GM08714 (cell line): ENCODE results near the gene KIAA1958.

Source experiments
- H3K4me3 ChIP-seq: fragments of 200-500 bp; sonication (Bioruptor generic); 2 replicates; pipeline ENCODE4 v1.5.1; 2014; ENCODE audit warnings: mild to moderate bottlenecking, low read length, inconsistent platforms
- ZNF274 ChIP-seq: IDR thresholded peaks from 2 replicates; pipeline ENCODE4 v1.6.1; 2012; ENCODE audit warnings: mild to moderate bottlenecking, low read depth, low read length

Gene KIAA1958

GRCh38 chr9:112680731-112681402 is 194.2 kb downstream of the KIAA1958 start:
- TF ChIP-seq ZNF274: no peak
- no peak overlapping the region for H3K4me3 ChIP-seq

DNA sequence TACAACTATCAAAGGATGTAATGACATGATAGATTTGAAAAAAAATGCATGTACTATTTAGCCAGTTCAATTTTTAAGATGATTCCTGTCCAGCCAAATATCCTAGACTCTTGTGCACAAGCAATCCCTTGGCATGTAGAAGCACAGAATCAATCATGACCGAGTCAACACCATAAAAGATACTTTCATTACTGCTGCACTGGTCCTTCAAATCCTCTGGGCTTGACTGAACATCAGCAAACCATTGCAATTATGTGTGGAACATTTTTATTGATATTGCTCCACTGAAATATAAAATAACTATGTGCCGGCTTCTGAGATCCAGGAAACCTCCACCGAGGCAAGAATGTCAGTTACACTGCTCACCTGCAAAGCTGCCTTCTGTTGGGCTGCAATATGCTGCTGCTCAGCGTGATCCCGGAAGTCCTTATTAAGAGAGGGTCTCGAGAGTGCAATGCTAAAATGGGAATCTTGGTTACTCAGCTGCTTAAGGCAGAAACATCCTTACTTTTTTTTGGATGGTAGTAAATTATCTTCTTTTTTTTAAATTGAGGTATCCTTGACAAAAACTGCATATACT is 202.6 kb downstream of the KIAA1958 start:
- no peak for TF ChIP-seq ZNF274
- H3K4me3 ChIP-seq: no peak overlapping the region

DNA sequence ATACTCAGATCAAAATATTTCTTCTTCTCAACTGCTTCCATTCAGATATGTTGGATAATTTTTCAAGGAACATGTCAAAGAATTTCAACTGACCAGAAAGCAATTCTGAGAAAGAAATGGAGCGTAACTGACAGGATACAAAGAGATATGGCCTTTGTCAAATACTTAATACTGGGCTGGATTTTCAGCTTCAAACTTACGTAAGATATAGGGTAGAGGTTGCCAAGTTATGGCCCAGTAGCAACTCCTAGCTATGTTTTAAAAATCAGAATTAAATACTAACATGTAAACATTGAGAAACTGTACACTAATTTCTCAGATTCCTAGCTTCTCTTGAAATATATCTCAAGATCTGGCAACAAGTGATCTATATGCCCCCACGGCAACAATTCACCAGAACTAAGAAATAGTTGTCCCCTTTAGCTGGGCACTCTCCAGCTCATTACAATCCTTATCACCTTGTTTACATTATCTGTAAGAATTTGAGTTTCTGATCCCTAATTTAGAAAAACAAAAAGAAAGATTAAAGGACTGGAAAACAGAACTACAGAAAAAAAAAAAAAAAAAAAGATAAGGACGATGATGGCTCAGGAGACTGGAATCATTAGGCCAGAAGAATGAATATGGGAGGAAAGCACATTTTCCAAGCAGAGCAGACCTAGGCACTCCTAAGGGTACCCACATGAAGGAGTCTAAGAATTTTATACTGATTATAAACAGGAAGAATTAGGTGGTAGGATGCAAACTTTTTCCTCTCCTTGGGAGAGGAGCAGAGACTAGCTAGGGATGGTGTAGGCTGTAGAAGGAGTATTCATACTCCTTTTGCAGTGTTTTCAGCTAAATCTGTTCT is 208.3 kb downstream of the KIAA1958 start:
- H3K4me3 ChIP-seq: no peak overlapping the region
- no peak for TF ChIP-seq ZNF274

GRCh38 chr9:112696461-112696860 is 209.8 kb downstream of the KIAA1958 start:
- no peak for TF ChIP-seq ZNF274
- no peak overlapping the region for H3K4me3 ChIP-seq

- no peak overlapping the region for H3K4me3 ChIP-seq
- no peak for TF ChIP-seq ZNF274
Measured at GRCh38 chr9:112699230-112699629, 212.6 kb downstream of the KIAA1958 start.

- H3K4me3 ChIP-seq: no peak overlapping the region
- no peak for TF ChIP-seq ZNF274
Measured at GRCh38 chr9:112700085-112700484, 213.5 kb downstream of the KIAA1958 start.

DNA sequence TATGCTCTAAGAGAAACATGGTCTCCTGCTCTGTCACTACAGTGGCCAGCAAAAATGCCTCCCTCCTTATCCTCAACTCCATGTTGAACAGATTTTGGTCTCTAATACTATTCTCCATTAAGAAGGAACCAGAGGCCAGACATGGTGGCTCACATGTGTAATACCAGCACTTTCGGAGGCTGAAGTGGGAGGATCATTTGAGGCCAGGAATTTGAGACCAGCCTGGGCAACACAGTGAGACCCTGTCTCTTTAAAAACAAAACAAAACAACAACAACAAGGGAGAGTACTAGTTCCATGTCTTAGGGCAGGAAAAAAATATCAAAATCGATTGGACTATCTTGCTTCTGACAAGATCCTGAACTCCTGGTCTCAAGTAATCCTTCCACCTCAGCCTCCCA is 216.7 kb downstream of the KIAA1958 start:
- TF ChIP-seq ZNF274: no peak
- H3K4me3 ChIP-seq: no peak overlapping the region

- H3K4me3 ChIP-seq: no peak overlapping the region
- TF ChIP-seq ZNF274: no peak
Measured at GRCh38 chr9:112705768-112706427, 219.3 kb downstream of the KIAA1958 start.

GRCh38 chr9:112711050-112711689 is 224.5 kb downstream of the KIAA1958 start:
- TF ChIP-seq ZNF274: no peak
- no peak overlapping the region for H3K4me3 ChIP-seq

DNA sequence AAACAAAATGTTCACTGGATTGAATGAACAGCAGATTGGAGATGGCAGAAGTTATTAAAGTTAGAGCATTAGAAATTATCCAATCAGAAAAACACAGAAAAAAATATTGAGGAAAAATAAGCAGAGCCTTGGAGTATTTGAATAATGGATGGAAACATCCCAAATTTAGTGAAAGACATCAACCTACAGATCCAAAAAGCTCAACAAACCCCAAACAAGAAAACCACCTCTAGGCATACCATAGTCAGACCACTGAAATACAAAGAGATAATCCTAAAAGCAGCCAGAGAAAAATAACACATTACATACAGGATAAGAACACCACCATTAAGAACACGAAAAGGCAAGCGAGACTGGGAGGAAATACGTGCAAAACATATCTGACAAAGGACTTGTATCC is 226.1 kb downstream of the KIAA1958 start:
- no peak overlapping the region for H3K4me3 ChIP-seq
- TF ChIP-seq ZNF274: no peak

DNA sequence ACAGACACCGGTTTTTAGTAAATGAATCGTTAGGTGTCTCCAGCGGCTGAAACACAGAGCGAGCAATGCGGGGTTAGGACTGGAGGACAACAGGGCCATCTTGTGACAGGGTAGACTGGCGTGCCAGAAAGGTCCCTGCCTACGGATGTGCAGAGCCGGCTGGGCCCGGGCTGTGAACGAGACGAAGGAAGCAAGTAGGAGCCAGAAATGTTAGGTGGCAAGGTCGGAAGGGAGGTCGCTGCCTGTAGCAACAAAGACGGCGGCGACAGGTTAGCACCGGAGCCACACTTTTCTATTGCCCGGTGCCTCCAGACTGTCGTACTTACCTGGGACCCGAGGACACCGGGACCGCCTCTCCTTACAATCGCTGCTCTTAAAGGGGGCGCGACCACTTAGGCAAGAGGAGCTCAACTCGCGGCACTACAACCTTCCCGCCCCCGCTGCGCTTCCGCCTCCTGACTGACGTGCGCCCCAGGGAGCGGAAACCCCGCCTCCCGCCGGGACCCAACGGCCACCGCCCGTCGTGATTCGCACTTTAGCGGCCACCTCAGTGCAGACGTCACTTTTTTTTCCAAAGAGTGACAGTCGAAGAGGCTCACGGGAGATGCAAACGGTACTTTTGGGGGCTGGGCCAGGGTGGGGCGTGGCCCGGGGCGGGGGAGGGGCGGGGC is 231.2 kb downstream of the KIAA1958 start, which contains the start of gene INIP:
TSS of gene INIP (minus strand) at position 457 of the 671 bp plus-strand sequence. CDS start 1,632 bp downstream, outside the sequence.
- TF ChIP-seq ZNF274: no peak
- peak within 1 kb of the TSS; percentile 65 for H3K4me3 ChIP-seq
